ENCODE results near the gene GDF7. TPM values are rescaled to one million over a fixed set of nuclear protein-coding genes. Genes with fewer than 3 reads are reported as not detected.

GDF7 gene
- total RNA-seq, 2 donors from 2014 or later = 3.6 to 3.8 TPM

GRCh38 chr2:20641123-20641985, 25.6 kb upstream of the GDF7 start:
- intact Hi-C loops (cut with DNase I) = no loop called here

GRCh38 chr2:20642055-20642971, 24.6 kb upstream of the GDF7 start:
- intact Hi-C loops (cut with DNase I) = no loop called here
- peak; percentile 94 for DNase-seq (ENCODE audit: low spot score)

More at GRCh38 chr2:20641123-20641985, 25.6 kb upstream of the GDF7 start:
- peak; percentile 94 for DNase-seq (ENCODE audit: low spot score)

- intact Hi-C loops (cut with DNase I) = no loop called here
- no peak for DNase-seq (ENCODE audit: low spot score)
Observed at GRCh38 chr2:20643060-20643459, 23.9 kb upstream of the GDF7 start.

- intact Hi-C loops (cut with DNase I) = no loop called here
- no peak for DNase-seq (ENCODE audit: low spot score)
Observed at GRCh38 chr2:20643826-20644225, 23.1 kb upstream of the GDF7 start.

- no peak for DNase-seq (ENCODE audit: low spot score)
- intact Hi-C loops (cut with DNase I) = no loop called here
Observed at GRCh38 chr2:20645301-20645701, 21.6 kb upstream of the GDF7 start.

- no peak for DNase-seq (ENCODE audit: low spot score)
- intact Hi-C loops (cut with DNase I) = no loop called here
Observed at GRCh38 chr2:20645761-20646160, 21.2 kb upstream of the GDF7 start.

GRCh38 chr2:20646446-20646845, 20.5 kb upstream of the GDF7 start:
- no peak for DNase-seq (ENCODE audit: low spot score)
- intact Hi-C loops (cut with DNase I) = no loop called here

GRCh38 chr2:20647211-20647610, 19.7 kb upstream of the GDF7 start:
- no peak for DNase-seq (ENCODE audit: low spot score)
- intact Hi-C loops (cut with DNase I) = no loop called here

GRCh38 chr2:20647738-20648137, 19.2 kb upstream of the GDF7 start:
- intact Hi-C loops (cut with DNase I) = no loop called here
- DNase-seq (ENCODE audit: low spot score) = no peak

GRCh38 chr2:20648206-20648605, 18.7 kb upstream of the GDF7 start:
- intact Hi-C loops (cut with DNase I) = no loop called here
- DNase-seq (ENCODE audit: low spot score) = no peak

GRCh38 chr2:20648831-20649230, 18.1 kb upstream of the GDF7 start:
- intact Hi-C loops (cut with DNase I) = no loop called here
- DNase-seq (ENCODE audit: low spot score) = no peak

GRCh38 chr2:20649576-20649975, 17.4 kb upstream of the GDF7 start:
- intact Hi-C loops (cut with DNase I) = no loop called here
- no peak for DNase-seq (ENCODE audit: low spot score)

- intact Hi-C loops (cut with DNase I) = no loop called here
- DNase-seq (ENCODE audit: low spot score) = no peak
Observed at GRCh38 chr2:20649976-20650375, 17.0 kb upstream of the GDF7 start.

- no peak for DNase-seq (ENCODE audit: low spot score)
- intact Hi-C loops (cut with DNase I) = no loop called here
Observed at GRCh38 chr2:20650393-20650876, 16.5 kb upstream of the GDF7 start.

GRCh38 chr2:20650877-20651730, 15.8 kb upstream of the GDF7 start, which contains the start of gene HS1BP3:
HS1BP3 (minus strand) TSS chr2:20651098; CDS start chr2:20651063, 35 bp downstream.
- intact Hi-C loops (cut with DNase I) = no loop called here
- peak; percentile 95 for DNase-seq (ENCODE audit: low spot score)

GRCh38 chr2:20651731-20652099, 15.2 kb upstream of the GDF7 start:
- DNase-seq (ENCODE audit: low spot score) = no peak
- intact Hi-C loops (cut with DNase I) = no loop called here

- no peak for DNase-seq (ENCODE audit: low spot score)
- intact Hi-C loops (cut with DNase I) = no loop called here
Observed at GRCh38 chr2:20652141-20652540, 14.8 kb upstream of the GDF7 start.

GRCh38 chr2:20652673-20653575, 14.0 kb upstream of the GDF7 start:
- intact Hi-C loops (cut with DNase I) = no loop called here
- DNase-seq (ENCODE audit: low spot score) = peak; percentile 65
